Posterior cingulate gyrus (tissue), 11 donors: ENCODE results near the gene FAM50B.

Experiments
- DNase-seq, 10 donors: peaks; one replicate each; pipeline versions ENCODE4 v3.0.0 to v3.0.0-alpha.2; 2020 to 2021; ENCODE audit warnings: mixed read lengths in 3 of 10
- intact Hi-C: fragments of 100-400 bp; cut with DNase I; formaldehyde crosslinking; loops from one replicate; pipeline ENCODE4 v1.15.1; 2023

The FAM50B gene

GRCh38 chr6:3848925-3849605, at the start of gene FAM50B:
FAM50B (plus strand) TSS chr6:3849373; CDS start chr6:3849812, 439 bp downstream.
- intact Hi-C loops: loop anchor here (2.0 kb wide), 1 partner anchor 100 kb away; no protein-coding TSS in a partner anchor
- DNase-seq: peak; percentile 86 to 99 (median 92)

DNA sequence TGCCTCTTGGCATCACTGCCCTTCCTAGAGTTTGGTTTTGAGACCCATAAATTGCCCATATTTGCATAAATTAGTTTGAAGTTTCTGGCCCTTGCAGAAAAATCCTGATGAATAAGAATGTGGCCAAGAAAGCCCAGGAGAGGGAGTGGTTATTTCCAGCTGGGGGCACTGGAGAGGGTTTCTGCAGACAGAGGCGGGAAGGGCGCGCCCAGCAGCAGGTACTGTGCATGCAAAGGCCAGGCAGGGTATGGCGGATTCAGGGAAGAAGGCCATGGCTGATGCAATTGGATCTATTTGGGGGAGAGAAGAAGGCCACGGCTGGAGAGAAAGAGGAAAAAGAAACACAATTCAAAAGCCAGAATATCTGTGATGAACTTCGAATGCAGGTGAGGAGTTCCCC, 49.5 kb upstream of the FAM50B start:
- no peak for DNase-seq
- intact Hi-C loops: no loop called here

- intact Hi-C loops: no loop called here
- no peak for DNase-seq
Measured at GRCh38 chr6:3800850-3801591, 48.2 kb upstream of the FAM50B start.

- intact Hi-C loops: no loop called here
- DNase-seq: no peak
Measured at GRCh38 chr6:3801960-3802359, 47.2 kb upstream of the FAM50B start.

DNA sequence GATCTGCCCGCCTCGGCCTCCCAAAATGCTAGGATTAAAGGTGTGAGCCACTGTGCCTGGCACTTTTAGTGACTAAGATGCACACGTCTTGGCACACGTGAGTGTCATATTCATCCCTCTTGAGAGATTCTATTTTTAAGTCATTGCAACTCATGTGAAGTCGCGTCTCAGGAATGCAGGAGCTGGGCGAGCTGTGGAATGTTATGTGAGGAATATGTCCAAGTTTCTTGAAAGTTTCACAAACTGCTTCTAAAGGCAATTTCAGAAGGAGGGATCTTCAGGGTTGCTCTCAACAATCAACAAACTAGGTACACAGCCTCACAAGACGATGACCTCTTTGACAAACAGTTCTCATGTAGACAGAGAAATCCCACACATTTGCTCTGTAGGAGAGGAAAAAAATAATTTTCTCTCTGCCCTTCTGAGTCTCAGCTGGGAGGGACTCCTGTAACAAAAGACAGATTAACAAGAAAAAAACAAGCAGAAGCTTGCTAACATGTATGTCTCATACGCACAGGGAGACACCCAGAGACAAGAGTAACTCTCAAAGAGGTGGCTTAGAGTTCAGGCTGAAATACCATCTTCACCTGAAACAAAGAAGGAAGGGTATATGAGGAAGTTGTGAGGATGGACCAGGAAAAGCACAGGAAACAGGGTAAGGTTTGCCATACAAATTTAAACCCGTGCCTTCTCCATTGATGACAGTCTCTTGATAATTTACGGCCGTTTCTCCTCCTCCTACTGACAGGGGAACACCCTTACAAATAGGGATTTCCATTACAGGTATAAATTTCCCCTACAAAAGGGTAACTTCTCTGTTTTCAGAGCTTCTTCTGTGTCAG, 45.3 kb upstream of the FAM50B start:
- peak in 1 of 10 donors; percentile 69 for DNase-seq
- intact Hi-C loops: no loop called here

DNA sequence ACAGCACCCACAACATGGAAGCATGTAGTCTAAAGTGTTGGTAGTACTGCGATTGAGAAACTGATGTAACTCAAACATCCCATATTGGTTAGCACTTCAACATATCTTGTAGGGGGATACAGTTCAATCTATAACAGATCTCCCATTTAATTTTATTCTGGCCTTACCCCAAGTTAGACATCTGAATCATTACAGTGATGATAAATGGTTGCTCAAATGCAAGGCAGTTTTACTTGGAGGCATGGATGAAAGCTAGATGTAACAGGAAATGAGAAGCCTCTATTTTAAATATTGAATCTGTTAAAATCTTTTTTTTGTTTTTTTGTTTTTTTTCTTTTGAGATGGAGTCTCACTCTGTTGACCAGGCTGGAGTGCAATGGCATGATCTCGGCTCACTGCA, 44.2 kb upstream of the FAM50B start:
- intact Hi-C loops: no loop called here
- no peak for DNase-seq

DNA sequence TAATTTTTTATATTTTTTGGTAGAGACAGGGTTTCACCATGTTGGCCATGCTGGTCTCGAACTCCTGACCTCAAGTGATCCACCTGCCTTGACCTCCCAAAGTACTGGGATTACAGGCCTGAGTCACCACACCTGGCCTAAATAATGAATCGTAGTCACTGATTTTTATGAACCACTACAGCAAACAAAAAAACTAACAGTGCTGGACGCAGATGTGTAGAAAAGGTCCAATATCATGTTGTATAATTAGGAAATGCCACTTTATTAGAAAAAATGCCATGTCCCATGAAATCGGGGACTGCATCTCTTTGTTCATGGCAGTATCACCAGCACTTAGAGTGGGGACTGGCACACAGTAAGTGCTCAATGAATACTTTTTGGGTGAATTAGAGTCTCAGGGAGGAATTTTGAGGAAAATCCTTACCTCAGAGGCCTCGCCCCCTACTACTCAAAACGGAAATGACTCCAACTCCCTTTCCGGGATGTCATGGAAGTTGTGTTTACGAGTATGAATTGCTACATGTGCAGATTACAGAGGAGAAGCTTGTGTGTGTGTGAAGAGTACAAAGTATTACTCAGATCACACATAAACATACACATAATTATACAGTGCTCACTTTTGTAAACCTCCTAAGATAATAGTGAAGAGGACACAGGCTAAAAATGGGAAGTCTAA, 43.6 kb upstream of the FAM50B start:
- intact Hi-C loops: no loop called here
- DNase-seq: no peak

DNA sequence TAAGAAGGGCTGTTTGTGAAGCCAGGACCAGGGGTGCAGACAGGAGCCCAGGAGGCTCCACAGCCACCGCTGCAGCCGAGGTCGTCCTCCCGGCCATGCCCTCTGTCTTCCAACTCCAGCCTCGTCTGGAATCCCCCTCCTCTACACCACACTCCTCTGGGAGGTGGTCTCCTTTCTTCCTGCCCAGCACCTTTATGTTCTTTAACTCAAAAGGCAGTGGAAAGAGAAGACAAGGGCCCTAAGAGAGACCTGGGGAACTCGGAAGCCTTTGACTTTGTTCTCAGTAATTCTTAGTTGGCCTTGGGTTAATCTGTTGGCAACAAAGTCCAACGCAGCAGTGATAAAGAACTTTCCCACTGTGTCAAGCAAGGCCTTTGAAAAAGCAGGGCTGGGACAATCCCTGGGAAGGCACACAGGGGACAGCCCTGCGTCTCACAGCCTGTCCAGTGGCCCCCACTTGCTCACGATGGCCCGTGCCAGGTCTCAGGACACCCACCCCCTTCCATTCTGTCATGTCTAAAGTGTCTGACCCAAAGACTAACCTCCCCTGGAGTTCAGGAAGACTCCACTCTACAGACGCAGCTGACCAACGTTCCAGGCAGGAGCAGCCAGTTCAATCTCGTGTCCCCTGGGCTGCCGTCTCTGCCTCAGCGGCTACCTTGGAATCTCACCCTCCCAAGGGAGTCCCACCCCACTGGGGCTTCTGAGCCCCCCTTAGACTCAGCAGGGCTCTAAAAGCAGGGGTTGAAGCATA, 42.8 kb upstream of the FAM50B start:
- no peak for DNase-seq
- intact Hi-C loops: no loop called here

GRCh38 chr6:3808199-3808598, 41.0 kb upstream of the FAM50B start:
- intact Hi-C loops: no loop called here
- no peak for DNase-seq

GRCh38 chr6:3808759-3809514, 40.2 kb upstream of the FAM50B start:
- peak in 3 of 10 donors; percentile 42 to 79 (median 43) for DNase-seq
- intact Hi-C loops: no loop called here

DNA sequence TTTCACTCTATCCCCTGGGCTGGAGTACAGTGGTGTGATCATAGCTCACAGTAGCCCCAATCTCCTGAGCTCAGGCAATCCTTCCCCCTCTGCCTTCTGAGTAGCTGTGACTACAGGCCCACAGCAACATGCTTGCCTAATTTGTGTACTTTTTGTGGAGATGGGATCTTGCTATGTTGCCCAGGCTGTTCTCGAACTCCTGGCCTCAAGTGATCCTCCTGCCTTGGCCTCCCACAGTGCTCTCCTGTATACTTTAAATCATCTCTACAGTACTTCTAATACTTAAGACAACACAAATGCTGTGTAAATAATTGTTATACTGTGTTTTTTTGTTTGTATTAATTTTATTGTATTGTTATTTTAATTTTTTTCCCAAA, 39.7 kb upstream of the FAM50B start:
- no peak for DNase-seq
- intact Hi-C loops: no loop called here

DNA sequence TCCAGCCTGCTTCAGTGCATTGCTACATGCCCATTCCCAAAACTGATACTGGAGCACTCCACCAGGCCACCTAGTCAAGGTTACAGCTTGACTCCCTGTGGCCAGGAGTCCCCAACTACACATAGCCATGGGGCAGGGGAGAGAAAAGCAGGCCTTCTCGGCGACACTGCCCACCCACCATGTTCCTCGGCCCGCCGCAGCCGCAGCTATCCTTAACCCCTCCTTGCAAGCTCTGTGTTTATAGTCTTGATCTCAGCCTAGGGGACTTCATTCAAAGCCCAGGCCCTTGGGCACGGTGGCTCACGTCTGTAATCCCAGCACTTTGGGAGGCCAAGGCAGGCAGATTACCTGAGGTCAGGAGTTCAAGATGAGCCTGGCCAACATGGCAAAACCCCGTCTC, 39.2 kb upstream of the FAM50B start:
- DNase-seq: peak in 1 of 10 donors; percentile 71
- intact Hi-C loops: loop anchor here (5.0 kb wide), 1 partner anchor 53 kb away; no protein-coding TSS in a partner anchor

DNA sequence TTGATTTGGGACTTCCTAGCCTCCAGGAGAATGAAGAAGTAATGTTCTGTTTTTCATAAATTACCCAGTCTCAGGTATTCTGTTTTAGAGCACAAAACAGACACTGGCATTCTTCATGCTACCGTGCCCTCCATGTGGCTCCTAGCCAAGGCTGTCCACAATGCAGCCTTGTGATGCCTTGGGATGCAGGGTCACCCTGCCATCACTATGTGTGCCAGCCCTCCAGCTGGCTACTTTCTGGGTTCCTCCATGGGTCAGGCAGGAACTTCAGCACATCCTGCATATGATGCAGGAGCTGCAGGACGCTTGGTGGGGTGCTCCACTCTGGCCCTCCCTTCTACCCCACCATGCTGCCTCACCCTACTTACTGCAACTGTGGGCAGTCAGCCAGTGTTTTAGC, 38.0 kb upstream of the FAM50B start:
- intact Hi-C loops: loop anchor here (5.0 kb wide), 1 partner anchor 54 kb away; no protein-coding TSS in a partner anchor
- DNase-seq: peak in 1 of 10 donors; percentile 38

- no peak for DNase-seq
- intact Hi-C loops: loop anchor here (5.0 kb wide), 1 partner anchor 55 kb away; no protein-coding TSS in a partner anchor
Measured at GRCh38 chr6:3812596-3812995, 36.6 kb upstream of the FAM50B start.

DNA sequence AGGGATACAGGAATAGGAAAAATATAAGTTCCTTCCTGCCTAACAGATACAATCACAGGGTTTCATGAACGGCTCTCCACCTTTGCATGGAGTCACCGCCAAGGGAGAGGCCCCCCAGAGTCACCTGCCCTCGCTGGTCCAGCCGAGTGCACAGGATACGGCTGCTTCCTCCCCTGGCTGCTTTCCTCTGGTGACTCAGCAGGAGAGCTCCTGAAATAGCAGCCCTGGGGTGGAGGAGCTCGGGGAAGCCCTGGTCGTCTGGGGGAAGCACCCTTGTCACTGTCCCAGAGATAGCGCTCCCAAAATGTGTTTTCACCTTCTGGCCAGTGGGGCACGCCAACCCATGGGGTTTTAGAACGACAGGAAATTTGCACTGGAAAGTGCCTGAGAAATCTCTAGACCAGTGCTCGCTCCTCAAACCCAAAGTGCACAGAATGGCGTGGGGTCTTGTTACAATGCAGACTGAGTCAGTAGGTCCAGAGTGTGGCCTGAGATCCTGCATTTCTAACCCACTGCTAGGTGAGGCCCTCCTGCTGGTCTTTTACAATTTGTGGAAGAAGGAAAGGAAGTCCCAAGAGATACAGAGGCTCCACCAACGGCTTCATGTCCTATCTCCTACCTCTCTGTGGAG, 35.9 kb upstream of the FAM50B start:
- intact Hi-C loops: loop anchor here (5.0 kb wide), 1 partner anchor 56 kb away; no protein-coding TSS in a partner anchor
- DNase-seq: peak in 2 of 10 donors; percentile 70 to 73

GRCh38 chr6:3813918-3814317, 35.3 kb upstream of the FAM50B start:
- intact Hi-C loops: loop anchor here (5.0 kb wide), 1 partner anchor 57 kb away; no protein-coding TSS in a partner anchor
- peak in 1 of 10 donors; percentile 70 for DNase-seq

DNA sequence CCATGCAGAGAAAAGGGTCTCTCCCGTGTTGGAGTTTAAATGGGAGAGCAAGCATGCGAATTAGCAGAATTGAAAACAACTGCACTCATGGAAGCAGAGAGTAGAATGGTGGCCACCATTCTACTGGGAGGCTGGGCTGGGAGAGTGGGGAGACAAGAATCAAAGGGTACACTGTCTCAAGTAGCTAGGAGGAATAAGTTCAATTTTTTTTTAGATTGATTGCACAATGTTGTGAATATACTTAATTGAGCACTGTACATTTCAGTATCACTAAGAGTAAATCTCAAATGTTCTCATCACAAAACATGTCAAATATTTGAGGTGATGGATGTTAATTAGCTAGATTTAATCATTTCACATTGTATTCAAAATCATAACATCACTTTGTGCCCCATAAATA, 34.6 kb upstream of the FAM50B start:
- no peak for DNase-seq
- intact Hi-C loops: loop anchor here (5.0 kb wide), 1 partner anchor 57 kb away; no protein-coding TSS in a partner anchor

DNA sequence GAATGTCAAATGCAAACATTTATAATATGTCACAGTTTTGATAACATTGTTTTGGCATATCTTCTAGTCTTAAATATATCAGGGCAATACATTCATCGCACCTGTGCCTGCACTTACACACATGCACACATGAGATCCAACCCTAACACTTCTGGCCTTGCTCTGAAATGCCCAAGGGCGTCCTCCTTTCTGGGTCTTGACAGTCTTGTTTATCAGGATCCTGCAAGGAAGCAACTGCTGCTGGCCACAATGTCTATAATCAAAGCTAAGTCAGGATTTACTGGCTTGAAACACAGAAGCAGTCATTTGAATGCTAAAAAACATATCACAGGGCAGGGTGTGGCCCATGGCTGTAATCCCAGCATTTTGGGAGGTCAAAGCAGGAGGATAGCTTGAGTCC, 32.9 kb upstream of the FAM50B start:
- intact Hi-C loops: no loop called here
- no peak for DNase-seq
